Measurements from ENCODE around the gene B9D1.

- no peak for TF ChIP-seq CBFB (CRISPR knock-in tag; IDR thresholded peaks at IDR 0.05; ENCODE audit: low read depth)
- no peak for TF ChIP-seq CTCF (IDR thresholded peaks at IDR 0.05)
- TF ChIP-seq ATF2 (CRISPR knock-in tag; IDR thresholded peaks at IDR 0.05; ENCODE audit: borderline replicate concordance, low read depth), result no peak
- TF ChIP-seq ZNF416 (CRISPR knock-in tag; IDR thresholded peaks at IDR 0.05), result no peak
- TF ChIP-seq ATF6 (CRISPR knock-in tag; IDR thresholded peaks at IDR 0.05), result no peak
- TF ChIP-seq TEAD1 (CRISPR knock-in tag; IDR thresholded peaks at IDR 0.05), result no peak
- no peak for TF ChIP-seq TEAD4 (CRISPR knock-in tag; IDR thresholded peaks at IDR 0.05)
Measured at GRCh38 chr17:19322861-19323260, 39.7 kb downstream of the B9D1 start.

Data from WTC11 (cell line).